C4-2B (cell line): ENCODE data around the gene STX2.

Experiments used
- H3K27ac ChIP-seq: fragments of 450-650 bp; 2 replicates; pipeline ENCODE4 v1.5.1; 2017
- CTCF ChIP-seq: fragments of 450-650 bp; conservative IDR thresholded peaks from 2 replicates; pipeline ENCODE4 v1.5.1; 2017; ENCODE audit warnings: mild to moderate bottlenecking
- ZFX ChIP-seq: fragments of 450-650 bp; IDR thresholded peaks from 2 replicates; pipeline ENCODE4 v1.6.1; 2017

STX2 gene

DNA sequence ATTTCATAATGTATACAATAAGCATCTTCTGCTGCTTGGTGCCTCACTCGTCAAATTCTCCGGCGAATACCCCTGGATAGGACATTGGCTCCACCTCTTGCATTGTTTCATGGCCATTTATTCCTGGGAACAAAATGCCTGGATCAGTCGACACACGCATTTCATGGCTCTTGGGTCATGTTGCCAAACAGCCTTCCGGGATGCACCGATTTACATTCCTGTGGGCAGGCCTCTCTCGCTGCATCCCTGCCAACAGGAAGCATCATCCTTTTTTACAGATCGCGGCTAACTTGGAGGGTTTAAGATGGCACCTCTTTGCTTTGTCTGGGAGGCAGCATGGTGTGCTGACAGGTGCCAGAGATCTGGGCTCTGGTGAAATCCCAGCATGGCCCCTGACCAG, 90.3 kb downstream of the STX2 start:
- H3K27ac ChIP-seq = no peak overlapping the region
- TF ChIP-seq CTCF = no peak
- TF ChIP-seq ZFX = no peak

- TF ChIP-seq CTCF (peak; percentile 90), ZFX (no peak)
- no peak overlapping the region for H3K27ac ChIP-seq
These were observed 90.9 kb downstream of the STX2 start for GRCh38 chr12:130747867-130748740.

DNA sequence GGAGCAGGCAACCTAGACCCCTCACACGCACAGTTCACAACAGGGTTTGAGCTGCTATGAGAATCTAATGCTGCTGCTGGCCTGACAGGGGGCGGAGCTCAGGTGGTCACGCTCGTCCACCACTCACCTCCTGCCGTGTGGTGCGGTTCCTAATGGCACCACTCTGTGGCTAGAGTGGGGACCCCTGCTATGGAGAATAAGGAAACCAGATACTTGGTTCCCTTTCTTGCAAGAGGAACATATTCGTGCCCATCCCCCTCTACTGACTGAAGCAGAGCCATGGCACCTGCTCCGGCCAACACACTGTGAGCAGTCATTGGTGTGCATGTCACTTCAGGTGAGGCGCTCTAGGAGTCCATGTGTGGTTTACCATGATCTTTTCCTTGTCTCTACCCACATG, 92.5 kb downstream of the STX2 start:
- TF ChIP-seq CTCF = no peak
- no peak for TF ChIP-seq ZFX
- no peak overlapping the region for H3K27ac ChIP-seq

DNA sequence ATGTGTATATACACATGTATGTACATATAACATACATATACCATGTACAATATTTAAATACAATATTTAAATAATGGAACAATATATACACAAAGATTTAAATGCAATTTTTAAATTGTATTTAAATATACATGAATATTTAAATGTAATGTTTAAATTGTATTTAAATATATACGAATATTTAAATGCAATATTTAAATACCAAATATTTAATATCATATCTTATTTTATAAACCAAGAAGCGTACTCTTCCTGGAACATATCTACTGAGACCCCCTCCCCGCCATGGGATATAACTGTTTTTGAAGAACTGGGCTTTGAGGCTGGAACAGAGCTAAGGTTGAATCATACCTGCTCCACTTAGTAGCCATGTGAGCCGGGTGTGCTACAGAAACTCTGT, 93.1 kb downstream of the STX2 start:
- TF ChIP-seq CTCF = no peak
- TF ChIP-seq ZFX = no peak
- no peak overlapping the region for H3K27ac ChIP-seq

DNA sequence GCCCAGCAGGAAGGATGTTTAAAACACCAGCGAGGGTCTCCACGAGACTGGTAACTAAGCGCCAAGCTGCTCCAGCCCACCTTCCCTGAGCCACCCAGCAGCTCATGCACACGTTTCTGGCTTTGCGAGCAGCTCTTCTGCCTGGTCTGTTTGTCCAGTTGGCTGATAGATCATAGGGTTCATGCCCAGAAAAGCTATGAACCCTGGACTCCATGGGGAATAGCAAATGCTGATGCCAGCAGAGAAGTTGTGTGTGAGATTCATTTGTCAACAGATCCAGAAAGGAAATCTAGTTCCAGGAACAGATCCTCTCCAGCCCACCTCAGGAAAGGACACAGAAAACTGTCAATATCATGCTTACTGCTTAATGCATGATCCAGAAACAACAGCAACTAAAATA, 94.8 kb downstream of the STX2 start:
- no peak for TF ChIP-seq ZFX
- no peak for TF ChIP-seq CTCF
- H3K27ac ChIP-seq = no peak overlapping the region

- no peak overlapping the region for H3K27ac ChIP-seq
- TF ChIP-seq CTCF = no peak
- TF ChIP-seq ZFX = no peak
These were observed 95.4 kb downstream of the STX2 start for GRCh38 chr12:130743606-130744005.

DNA sequence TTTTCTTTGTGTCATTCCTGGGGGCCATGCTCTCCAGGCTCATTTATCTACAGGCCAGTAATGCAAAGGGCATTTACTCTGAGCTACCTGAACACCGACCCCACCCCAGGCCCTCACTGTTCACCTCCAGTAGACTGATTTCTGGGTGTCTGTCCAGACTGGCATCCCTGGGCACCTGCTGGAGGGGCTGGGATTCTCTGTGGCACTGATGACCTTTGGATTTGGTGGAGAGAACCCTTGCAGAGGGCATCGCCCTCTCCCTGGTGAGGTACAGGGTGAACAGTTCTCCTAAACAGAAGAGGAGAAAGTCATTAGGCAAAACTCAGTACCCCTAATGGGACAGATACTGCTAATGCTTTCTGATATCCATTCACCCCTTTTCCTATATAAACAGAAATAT, 95.9 kb downstream of the STX2 start:
- no peak for TF ChIP-seq ZFX
- TF ChIP-seq CTCF = no peak
- no peak overlapping the region for H3K27ac ChIP-seq
